SIG-M5 treated with dmso at 0.1 percent for 504 hours (cell line): ENCODE data around the gene FANCE.
A peak's percentile ranks its signal among the peaks of the same experiment; 100 is the strongest.

Experiments
- DNase-seq: peaks from one replicate; lab custom pipeline; 2025; ENCODE audit not compliant: unreplicated experiment; lab: John Stamatoyannopoulos, UW

The FANCE gene

GRCh38 chr6:35483893-35484645, 31.9 kb downstream of the FANCE start:
- DNase-seq: no peak

- no peak for DNase-seq
Observed at GRCh38 chr6:35484921-35485392, 32.8 kb downstream of the FANCE start.

- DNase-seq: no peak
Observed at GRCh38 chr6:35485402-35485877, 33.3 kb downstream of the FANCE start.

- no peak for DNase-seq
Observed at GRCh38 chr6:35486005-35486925, 34.1 kb downstream of the FANCE start.

- peak; percentile 89 for DNase-seq
Observed at GRCh38 chr6:35487658-35488516, 35.7 kb downstream of the FANCE start.

- no peak for DNase-seq
Observed at GRCh38 chr6:35488517-35488862, 36.4 kb downstream of the FANCE start.

GRCh38 chr6:35489066-35489465, 36.9 kb downstream of the FANCE start:
- peak; percentile 17 for DNase-seq

- no peak for DNase-seq
Observed at GRCh38 chr6:35489995-35490791, 38.1 kb downstream of the FANCE start.

- DNase-seq: no peak
Observed at GRCh38 chr6:35490821-35491557, 38.9 kb downstream of the FANCE start.

GRCh38 chr6:35491558-35492257, 39.6 kb downstream of the FANCE start:
- DNase-seq: no peak

- no peak for DNase-seq
Observed at GRCh38 chr6:35492258-35492973, 40.3 kb downstream of the FANCE start.

- peak; percentile 27 for DNase-seq
Observed at GRCh38 chr6:35492974-35493284, 40.8 kb downstream of the FANCE start.

GRCh38 chr6:35493307-35493983, 41.3 kb downstream of the FANCE start:
- DNase-seq: no peak

- DNase-seq: peak; percentile 55
Observed at GRCh38 chr6:35494161-35494563, 42.0 kb downstream of the FANCE start.

GRCh38 chr6:35495258-35496035, 43.3 kb downstream of the FANCE start:
- no peak for DNase-seq

- no peak for DNase-seq
Observed at GRCh38 chr6:35496036-35496840, 44.1 kb downstream of the FANCE start.
